ENCODE results near the gene PDE6H.

The PDE6H gene

DNA sequence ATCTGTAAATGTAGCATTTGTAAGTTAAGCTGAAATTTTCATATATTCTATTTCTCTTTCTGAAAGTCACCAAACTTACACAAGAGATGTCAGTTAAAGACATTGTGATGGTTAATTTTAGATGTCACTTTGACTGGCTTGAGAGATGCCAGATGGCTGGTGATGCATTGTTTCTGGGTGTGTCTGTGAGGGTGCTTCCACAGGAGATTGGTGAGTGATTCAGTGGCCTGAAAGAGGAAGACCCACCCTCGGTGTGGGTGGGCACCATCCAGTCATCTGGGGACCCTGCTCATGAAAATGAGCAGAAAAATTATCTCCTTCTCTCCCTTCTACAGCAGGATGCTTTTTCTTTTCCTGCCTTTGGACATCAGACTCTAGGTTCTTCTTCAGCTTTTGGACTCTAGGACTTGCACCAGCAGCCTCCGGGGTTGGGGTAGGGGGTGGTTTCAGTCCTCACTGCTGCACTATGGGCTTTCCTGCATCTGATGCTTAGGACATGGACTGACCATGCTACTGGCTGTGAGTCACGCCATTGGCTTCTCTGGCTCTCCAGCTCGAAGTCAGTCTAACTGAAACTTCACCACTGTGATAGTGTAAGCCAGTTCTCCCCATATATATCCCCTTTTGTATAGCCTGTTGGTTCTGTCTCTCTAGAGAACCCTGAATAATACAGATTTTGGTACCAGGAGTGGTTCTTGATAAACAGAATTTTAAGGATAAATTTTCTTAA is 20.9 kb downstream of the PDE6H start:
- no peak for TF ChIP-seq CTCF (IDR thresholded peaks at IDR 0.05; ENCODE audit: control insufficient read depth, insufficient read depth, low read depth, low read length, missing control alignments)
- no peak for DNase-seq (ENCODE audit: low read depth)
- no peak overlapping the region for H3K4me3 ChIP-seq (ENCODE audit: control insufficient read depth, low read depth, low read length)

GRCh38 chr12:14994610-14995009 is 21.8 kb downstream of the PDE6H start:
- H3K4me3 ChIP-seq (ENCODE audit: control insufficient read depth, low read depth, low read length): no peak overlapping the region
- no peak for TF ChIP-seq CTCF (IDR thresholded peaks at IDR 0.05; ENCODE audit: control insufficient read depth, insufficient read depth, low read depth, low read length, missing control alignments)
- DNase-seq (ENCODE audit: low read depth): no peak

GRCh38 chr12:14995583-14996425 is 23.0 kb downstream of the PDE6H start:
- peak; percentile 41 for DNase-seq (ENCODE audit: low read depth)
- peak; percentile 50 for TF ChIP-seq CTCF (IDR thresholded peaks at IDR 0.05; ENCODE audit: control insufficient read depth, insufficient read depth, low read depth, low read length, missing control alignments)
- no peak overlapping the region for H3K4me3 ChIP-seq (ENCODE audit: control insufficient read depth, low read depth, low read length)

DNA sequence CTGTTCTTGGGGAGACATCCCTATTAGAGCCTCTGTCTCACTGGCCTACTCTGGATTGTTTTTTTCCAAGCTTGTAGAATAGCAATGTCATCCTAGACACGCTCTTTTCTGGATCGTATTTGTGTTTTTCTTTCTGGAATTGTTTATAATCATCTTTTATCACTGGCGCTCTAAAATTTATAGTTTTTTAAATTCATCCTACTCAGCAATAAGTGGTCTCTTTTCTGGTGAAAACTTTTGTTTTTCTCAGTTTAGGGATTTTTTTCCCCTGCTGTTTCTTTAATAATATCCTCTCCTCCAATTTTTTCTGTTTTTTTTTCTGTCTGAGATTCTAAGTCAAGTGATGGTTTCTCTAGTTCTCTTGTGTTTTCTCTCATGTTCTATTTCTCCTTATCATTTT is 25.2 kb downstream of the PDE6H start:
- no peak for DNase-seq (ENCODE audit: low read depth)
- H3K4me3 ChIP-seq (ENCODE audit: control insufficient read depth, low read depth, low read length): no peak overlapping the region
- no peak for TF ChIP-seq CTCF (IDR thresholded peaks at IDR 0.05; ENCODE audit: control insufficient read depth, insufficient read depth, low read depth, low read length, missing control alignments)

DNA sequence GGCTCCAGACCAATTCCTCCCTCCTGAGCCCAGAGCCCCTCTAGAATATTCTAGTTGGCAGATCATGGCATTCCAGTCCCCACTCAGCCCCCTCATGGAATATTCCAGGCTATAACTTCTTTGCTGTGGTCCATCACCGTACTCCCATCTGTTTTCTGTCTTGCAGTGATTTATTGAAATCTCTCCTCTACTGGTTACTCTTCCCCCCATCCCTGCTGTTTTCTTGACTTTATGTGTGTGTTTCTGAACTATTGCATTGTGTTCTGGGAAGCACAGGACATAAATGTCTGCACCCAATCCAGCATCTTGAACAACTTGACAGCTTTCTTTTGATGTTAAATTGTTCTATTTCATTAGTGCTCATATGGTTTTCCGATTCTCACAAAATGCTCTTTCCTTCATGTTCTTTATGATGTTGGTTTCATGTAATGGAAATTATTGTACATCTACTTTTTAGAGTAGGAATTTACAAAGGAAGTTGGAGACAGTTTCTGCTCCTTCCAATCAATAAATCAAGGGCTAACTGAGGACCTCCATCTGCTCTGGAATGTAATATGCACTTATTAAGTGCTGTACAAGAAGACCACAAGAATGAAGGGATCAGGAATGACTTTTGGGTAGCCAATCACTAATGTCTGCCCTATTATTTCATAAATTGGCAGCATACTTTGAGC is 26.3 kb downstream of the PDE6H start:
- TF ChIP-seq CTCF (IDR thresholded peaks at IDR 0.05; ENCODE audit: control insufficient read depth, insufficient read depth, low read depth, low read length, missing control alignments): no peak
- H3K4me3 ChIP-seq (ENCODE audit: control insufficient read depth, low read depth, low read length): no peak overlapping the region
- no peak for DNase-seq (ENCODE audit: low read depth)

GRCh38 chr12:14999695-15000365 is 27.0 kb downstream of the PDE6H start:
- no peak overlapping the region for H3K4me3 ChIP-seq (ENCODE audit: control insufficient read depth, low read depth, low read length)
- no peak for DNase-seq (ENCODE audit: low read depth)
- no peak for TF ChIP-seq CTCF (IDR thresholded peaks at IDR 0.05; ENCODE audit: control insufficient read depth, insufficient read depth, low read depth, low read length, missing control alignments)

Measured in AG09309 (cell line).